B cell (primary cell): ENCODE results near the gene CDC42SE2. TPM values are rescaled to one million over a fixed set of nuclear protein-coding genes. Genes with fewer than 3 reads are reported as not detected.

ENCODE experiments used
- ATAC-seq: fragments of 200-7000 bp; cut with Tn5 transposase; one replicate; pipeline ENCODE4 v1.10.0; 2021; ENCODE audit warnings: low read depth, mild to moderate bottlenecking, moderate number of reproducible peaks, moderate library complexity
- CTCF ChIA-PET: fragments of 350-600 bp; sonication (Branson Sonifier 250); formaldehyde crosslinking; loops from one replicate; lab custom pipeline; 2021; ENCODE audit warnings: antibody characterized with exemption, inconsistent platforms; lab: Charles Lee
- POLR2A ChIA-PET: fragments of 350-600 bp; sonication (Branson Sonifier 250); formaldehyde crosslinking; loops from one replicate; lab custom pipeline; 2021; ENCODE audit warnings: antibody characterized with exemption; lab: Charles Lee
- DNase-seq: peaks from one replicate; pipeline ENCODE4 v3.0.0; 2013
- H2AFZ ChIP-seq: 2 replicates; pipeline ENCODE4 v1.6.1; 2012; ENCODE audit warnings: mild to moderate bottlenecking, low read depth, low read length; ENCODE audit not compliant: insufficient read depth, poor library complexity, severe bottlenecking
- H3K27ac ChIP-seq, 2 donors: 1 replicate in 1 of 2; 2 replicates in 1 of 2; pipeline ENCODE4 v1.5.1; 2012 to 2013; ENCODE audit warnings: low read length in 2 of 2, mild to moderate bottlenecking in 2 of 2, moderate library complexity in 1 of 2
- H3K27me3 ChIP-seq, 4 experiments: fragments of 200-600 bp in 1 of 4; sonication (generic) in 1 of 4; replicated peaks in 1 of 4; 1 replicate in 2 of 4; 2 replicates in 2 of 4; pipeline versions ENCODE4 v1.6.1 to v1.7.0; 2013 to 2016; ENCODE audit warnings: low read length in 3 of 4, mild to moderate bottlenecking in 2 of 4, mixed read lengths in 1 of 4, moderate library complexity in 1 of 4; ENCODE audit not compliant: insufficient read depth in 4 of 4, control insufficient read depth in 3 of 4; ENCODE audit errors: control extremely low read depth in 1 of 4
- H3K36me3 ChIP-seq, 2 experiments: replicated peaks in 1 of 2; 1 replicate in 1 of 2; 2 replicates in 1 of 2; pipeline versions ENCODE4 v1.6.1 to v1.7.1; 2013; ENCODE audit warnings: low read length in 1 of 2; ENCODE audit not compliant: insufficient read depth in 2 of 2, control insufficient read depth in 1 of 2; ENCODE audit errors: control extremely low read depth in 1 of 2, extremely low read depth in 1 of 2
- H3K4me1 ChIP-seq, 2 donors: fragments of 200-600 bp in 1 of 2; sonication (generic) in 1 of 2; 1 replicate in 1 of 2; 2 replicates in 1 of 2; pipeline versions ENCODE4 v1.5.1 to v1.6.1; 2013 to 2017; ENCODE audit warnings: low read length in 2 of 2; ENCODE audit not compliant: control insufficient read depth in 2 of 2, insufficient read depth in 2 of 2
- H3K4me2 ChIP-seq: replicated peaks from 2 replicates; pipeline ENCODE3; 2012; ENCODE audit warnings: mild to moderate bottlenecking, low read depth, low read length; ENCODE audit not compliant: poor library complexity, severe bottlenecking
- H3K4me3 ChIP-seq, 5 experiments: fragments of 200-600 bp in 1 of 5; sonication (generic) in 1 of 5; 1 replicate in 3 of 5; 2 replicates in 2 of 5; pipeline versions ENCODE4 v1.5.1 to v1.7.0; 2011 to 2016; ENCODE audit warnings: low read length in 4 of 5, mild to moderate bottlenecking in 4 of 5, low read depth in 2 of 5, control low read depth in 1 of 5, moderate library complexity in 1 of 5; ENCODE audit not compliant: insufficient read depth in 1 of 5; ENCODE audit errors: control extremely low read depth in 1 of 5, extremely low read depth in 1 of 5
- H3K79me2 ChIP-seq: fragments of 200-600 bp; sonication (generic); one replicate; pipeline ENCODE4 v1.6.0; 2016; ENCODE audit warnings: low read length; ENCODE audit not compliant: control insufficient read depth, insufficient read depth
- H3K9ac ChIP-seq: fragments of 200-600 bp; sonication (generic); 2 replicates; pipeline ENCODE4 v1.6.1; 2017; ENCODE audit warnings: mild to moderate bottlenecking, low read length, moderate library complexity
- H3K9me3 ChIP-seq, 3 donors: one replicate each; pipeline versions ENCODE4 v1.6.1 to v1.7.1; 2013; ENCODE audit warnings: low read length in 2 of 3; ENCODE audit not compliant: control insufficient read depth in 2 of 3, insufficient read depth in 1 of 3; ENCODE audit errors: control extremely low read depth in 1 of 3
- H4K20me1 ChIP-seq: 2 replicates; pipeline ENCODE4 v1.6.0; 2012; ENCODE audit warnings: mild to moderate bottlenecking, low read length; ENCODE audit not compliant: insufficient read depth, control insufficient read depth, poor library complexity, severe bottlenecking
- H3K27ac Mint-ChIP-seq: one replicate; pipeline ENCODE4 v1.8.0; 2021; ENCODE audit warnings: mixed read lengths
- H3K27me3 Mint-ChIP-seq: one replicate; pipeline ENCODE4 v1.8.0; 2021; ENCODE audit warnings: mixed read lengths
- H3K4me1 Mint-ChIP-seq: one replicate; pipeline ENCODE4 v1.8.0; 2021; ENCODE audit warnings: mixed read lengths
- H3K4me3 Mint-ChIP-seq: one replicate; pipeline ENCODE4 v1.8.0; 2021; ENCODE audit warnings: mixed read lengths
- H3K9me3 Mint-ChIP-seq: one replicate; pipeline ENCODE4 v1.8.0; 2022; ENCODE audit warnings: mixed read lengths; ENCODE audit not compliant: insufficient read depth
- EZH2 ChIP-seq: IDR thresholded peaks from 2 replicates; pipeline ENCODE4 v1.6.1; 2012; ENCODE audit warnings: borderline replicate concordance, low read depth, mild to moderate bottlenecking, moderate library complexity, low read length; ENCODE audit not compliant: insufficient read depth, poor library complexity, severe bottlenecking
- WGBS: methylation state at CpG from one replicate; pipeline ENCODE4 v1.1.5; 2013; ENCODE audit warnings: missing lambda C conversion rate; ENCODE audit not compliant: insufficient coverage; 5-methylcytosine and 5-hydroxymethylcytosine counted together
- intact Hi-C: fragments of 100-400 bp; cut with micrococcal nuclease; formaldehyde crosslinking; loops from one replicate; pipeline ENCODE4 v1.10.0; 2022
- polyA plus RNA-seq: library from polyadenylated mRNA; depleted of rRNA; stranded (reverse); fragments of >200 nt; gene quantifications from 2 replicates; pipeline ENCODE4 v1.2.3, GENCODE V29; 2012
- total RNA-seq, 2 donors: library from RNA; stranded (reverse); fragments of 120-200 nt in 1 of 2; gene quantifications; 1 replicate in 1 of 2; 2 replicates in 1 of 2; pipeline versions ENCODE4 v1.2.3 to v1.2.4, GENCODE V29; 2013 to 2022
- TF ChIP-seq, protein P1 (sequence below): fragments of 200-600 bp; IDR thresholded peaks from one replicate; pipeline ENCODE4 v1.8.0; 2022; ENCODE audit warnings: antibody characterized with exemption, mild to moderate bottlenecking

Gene CDC42SE2
- total and polyA plus RNA-seq, 2 donors (not counting 1 experiment from before 2014, with no cell fraction given), result 42.5 to 161 TPM

DNA sequence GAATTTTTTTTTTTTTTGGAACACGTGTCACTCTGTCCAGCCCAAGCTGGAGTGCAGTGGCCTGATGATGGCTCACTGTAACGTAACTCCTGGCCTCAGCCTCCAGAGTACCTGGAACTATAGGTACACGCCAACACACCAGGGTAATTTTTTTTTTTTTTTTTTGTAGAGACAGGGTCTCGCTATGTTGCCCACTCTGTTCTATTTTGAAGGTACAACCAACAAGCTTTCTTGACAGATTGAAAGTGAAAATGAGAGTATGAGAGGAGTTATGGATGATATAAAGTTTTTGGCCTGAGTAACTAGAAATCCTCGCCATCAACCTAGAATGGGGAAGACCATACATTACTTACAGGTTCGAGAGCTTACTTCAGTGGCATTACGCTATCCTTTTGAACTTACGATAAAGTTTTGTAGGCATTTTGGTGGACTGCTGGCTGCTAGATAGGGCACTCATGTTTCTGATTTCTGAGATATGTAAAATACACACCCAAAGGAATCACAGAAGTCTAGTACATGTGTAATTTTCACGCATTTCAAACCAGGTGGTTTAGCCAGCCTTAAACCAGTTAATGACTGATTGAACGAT is 806 bp upstream of the CDC42SE2 start:
- H2AFZ ChIP-seq, result peak overlapping the region; percentile 73
- ChIA-PET CTCF (interaction anchor here (0.8 to 8.6 kb wide), 9 partner anchors 11 to 131 kb away, joined by 3 to 117 read pairs (median 8); no protein-coding TSS in a partner anchor), POLR2A (interaction anchor here (0.7 to 5.3 kb wide), 11 partner anchors 9 to 1133 kb away, joined by 3 to 42 read pairs (median 8); partner anchors contain the start of gene LYRM7)
- intact Hi-C loops, result loop anchor here (1.0 kb wide), 4 partner anchors 11 to 119 kb away; partner anchors contain the start of gene LYRM7
- peaks cover 33 to 41% of the 10 kb centered on the region in 2 donors for H3K4me1 ChIP-seq
- Mint-ChIP-seq H3K4me3 (peak overlapping the region; percentile 89), H3K27me3 (no peaks in the 10 kb centered on the region), H3K9me3 (no peaks in the 10 kb centered on the region), H3K4me1 (peaks cover 42% of the 10 kb centered on the region), H3K27ac (peak overlapping the region; percentile 98)
- H3K9me3 ChIP-seq, result no peaks in the 10 kb centered on the region
- peak overlapping the region; percentile 76 for H3K4me2 ChIP-seq
- no peak for TF ChIP-seq EZH2
- TF ChIP-seq, protein P1, sequence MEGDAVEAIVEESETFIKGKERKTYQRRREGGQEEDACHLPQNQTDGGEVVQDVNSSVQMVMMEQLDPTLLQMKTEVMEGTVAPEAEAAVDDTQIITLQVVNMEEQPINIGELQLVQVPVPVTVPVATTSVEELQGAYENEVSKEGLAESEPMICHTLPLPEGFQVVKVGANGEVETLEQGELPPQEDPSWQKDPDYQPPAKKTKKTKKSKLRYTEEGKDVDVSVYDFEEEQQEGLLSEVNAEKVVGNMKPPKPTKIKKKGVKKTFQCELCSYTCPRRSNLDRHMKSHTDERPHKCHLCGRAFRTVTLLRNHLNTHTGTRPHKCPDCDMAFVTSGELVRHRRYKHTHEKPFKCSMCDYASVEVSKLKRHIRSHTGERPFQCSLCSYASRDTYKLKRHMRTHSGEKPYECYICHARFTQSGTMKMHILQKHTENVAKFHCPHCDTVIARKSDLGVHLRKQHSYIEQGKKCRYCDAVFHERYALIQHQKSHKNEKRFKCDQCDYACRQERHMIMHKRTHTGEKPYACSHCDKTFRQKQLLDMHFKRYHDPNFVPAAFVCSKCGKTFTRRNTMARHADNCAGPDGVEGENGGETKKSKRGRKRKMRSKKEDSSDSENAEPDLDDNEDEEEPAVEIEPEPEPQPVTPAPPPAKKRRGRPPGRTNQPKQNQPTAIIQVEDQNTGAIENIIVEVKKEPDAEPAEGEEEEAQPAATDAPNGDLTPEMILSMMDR, result no peak
- peak overlapping the region; percentile 83 to 88 for H3K27ac ChIP-seq
- DNase-seq (peak; percentile 72), ATAC-seq (no peak)
- H3K36me3 ChIP-seq, result peaks cover 2 to 5% of the 10 kb centered on the region in 2 experiments
- 71% methylated on average over 1 of the region's 10 CpGs for WGBS
- H4K20me1 ChIP-seq, result peaks cover 7% of the 10 kb centered on the region
- peak overlapping the region; percentile 64 to 100 (median 90) for H3K4me3 ChIP-seq
- H3K79me2 ChIP-seq, result peaks cover 89% of the 10 kb centered on the region
- no peaks in the 10 kb centered on the region for H3K27me3 ChIP-seq
- H3K9ac ChIP-seq, result peak overlapping the region; percentile 96
